Activated T-helper 1 cell treated with anti-CD3 and anti-CD28 coated beads, Interleukin-12 subunit alpha, Interleukin-12 subunit beta, Interleukin-2, Interleukin-4 antibody, amounts not matched to agents 30 ng/mL and 10 ng/mL and 1 ng/mL, durations not matched to agents 14 hours and 24 hours and 36 hours (primary cell): Measurements from ENCODE around the gene SPATA2. TPM values are rescaled to one million over a fixed set of nuclear protein-coding genes. Genes with fewer than 3 reads are reported as not detected.

Source experiments
- DNase-seq: peaks from one replicate; pipeline ENCODE4 v3.0.0; 2021; ENCODE audit warnings: low spot score
- H3K27ac Mint-ChIP-seq: one replicate; pipeline ENCODE4 v1.8.0; 2021; ENCODE audit warnings: mild to moderate bottlenecking, mixed read lengths
- H3K27me3 Mint-ChIP-seq: one replicate; pipeline ENCODE4 v1.8.0; 2022; ENCODE audit warnings: mild to moderate bottlenecking, moderate library complexity, mixed read lengths; ENCODE audit not compliant: insufficient read depth
- H3K36me3 Mint-ChIP-seq: one replicate; pipeline ENCODE4 v1.8.0; 2021; ENCODE audit warnings: low read depth, mixed read lengths
- H3K4me1 Mint-ChIP-seq: one replicate; pipeline ENCODE4 v1.8.0; 2021; ENCODE audit warnings: low read depth, mixed read lengths
- H3K4me3 Mint-ChIP-seq: one replicate; pipeline ENCODE4 v1.8.0; 2021; ENCODE audit warnings: mild to moderate bottlenecking, moderate library complexity, mixed read lengths
- H3K9me3 Mint-ChIP-seq: one replicate; pipeline ENCODE4 v1.8.0; 2021; ENCODE audit warnings: mixed read lengths
- intact Hi-C: fragments of 100-400 bp; cut with micrococcal nuclease; formaldehyde crosslinking; loops from one replicate; pipeline ENCODE4 v1.15.1; 2024
- total RNA-seq: library from RNA; stranded (reverse); gene quantifications from 2 replicates; pipeline ENCODE4 v1.2.3, GENCODE V29; 2022

SPATA2 gene
- total RNA-seq, 1 donor from 2014 or later: 9.7 TPM

- H3K4me1 Mint-ChIP-seq: peaks cover 14% of the 10 kb centered on the region
- H3K36me3 Mint-ChIP-seq: peaks cover 34% of the 10 kb centered on the region
- no peak for DNase-seq
- H3K27me3 Mint-ChIP-seq: no peaks in the 10 kb centered on the region
- H3K4me3 Mint-ChIP-seq: no peak overlapping the region
- H3K27ac Mint-ChIP-seq: no peak overlapping the region
- no peaks in the 10 kb centered on the region for H3K9me3 Mint-ChIP-seq
- intact Hi-C loops: no loop called here
Measured at GRCh38 chr20:49942942-49943341, 27.6 kb upstream of the SPATA2 start.

DNA sequence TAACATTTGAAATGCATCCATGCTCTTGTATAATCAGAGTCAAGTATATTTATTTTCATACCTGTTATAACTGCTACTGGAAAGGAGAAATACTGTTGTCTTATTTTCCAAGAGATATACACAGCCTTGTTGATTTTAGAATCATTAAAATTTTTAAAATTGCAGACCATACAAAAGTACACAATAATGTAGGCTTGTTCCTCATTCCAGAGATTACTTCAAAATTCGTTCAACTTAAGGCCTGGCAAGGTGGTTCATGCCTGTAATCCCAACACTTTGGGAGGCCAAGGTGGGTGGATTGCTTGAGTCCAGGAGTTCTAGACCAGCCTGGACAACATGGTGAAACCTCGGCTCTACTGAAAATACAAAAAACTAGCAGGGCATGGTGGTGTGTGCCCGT, 27.0 kb upstream of the SPATA2 start:
- H3K36me3 Mint-ChIP-seq: peaks cover 33% of the 10 kb centered on the region
- no peak for DNase-seq
- H3K9me3 Mint-ChIP-seq: no peaks in the 10 kb centered on the region
- H3K27me3 Mint-ChIP-seq: no peaks in the 10 kb centered on the region
- no peak overlapping the region for H3K4me3 Mint-ChIP-seq
- peaks cover 20% of the 10 kb centered on the region for H3K4me1 Mint-ChIP-seq
- no peak overlapping the region for H3K27ac Mint-ChIP-seq
- intact Hi-C loops: no loop called here

- Mint-ChIP-seq H3K9me3 (no peaks in the 10 kb centered on the region), H3K27me3 (no peaks in the 10 kb centered on the region), H3K4me1 (peaks cover 28% of the 10 kb centered on the region), H3K27ac (peak overlapping the region; percentile 22), H3K36me3 (peaks cover 31% of the 10 kb centered on the region), H3K4me3 (no peak overlapping the region)
- intact Hi-C loops: no loop called here
- DNase-seq: no peak
Measured at GRCh38 chr20:49941456-49941855, 26.1 kb upstream of the SPATA2 start.

- Mint-ChIP-seq H3K9me3 (no peaks in the 10 kb centered on the region), H3K27me3 (no peaks in the 10 kb centered on the region), H3K4me1 (peaks cover 34% of the 10 kb centered on the region), H3K4me3 (peak overlapping the region; percentile 94), H3K36me3 (peaks cover 16% of the 10 kb centered on the region), H3K27ac (peak overlapping the region; percentile 27)
- intact Hi-C loops: loop anchor here (5.0 kb wide), 1 partner anchor 214 kb away; the partner anchor contains the start of gene PEDS1
- no peak for DNase-seq
Measured at GRCh38 chr20:49938173-49939163, 23.1 kb upstream of the SPATA2 start.

- intact Hi-C loops: loop anchor here (2.0 to 5.0 kb wide), 4 partner anchors 124 to 890 kb away; partner anchors contain the start of genes CSE1L, PEDS1, SLC9A8 and ZNFX1
- Mint-ChIP-seq H3K36me3 (peaks cover 16% of the 10 kb centered on the region), H3K27ac (peak overlapping the region; percentile 93), H3K27me3 (no peaks in the 10 kb centered on the region), H3K4me1 (peaks cover 34% of the 10 kb centered on the region), H3K9me3 (no peaks in the 10 kb centered on the region), H3K4me3 (peak overlapping the region; percentile 94)
- no peak for DNase-seq
Measured at GRCh38 chr20:49937027-49937929, 21.9 kb upstream of the SPATA2 start.

DNA sequence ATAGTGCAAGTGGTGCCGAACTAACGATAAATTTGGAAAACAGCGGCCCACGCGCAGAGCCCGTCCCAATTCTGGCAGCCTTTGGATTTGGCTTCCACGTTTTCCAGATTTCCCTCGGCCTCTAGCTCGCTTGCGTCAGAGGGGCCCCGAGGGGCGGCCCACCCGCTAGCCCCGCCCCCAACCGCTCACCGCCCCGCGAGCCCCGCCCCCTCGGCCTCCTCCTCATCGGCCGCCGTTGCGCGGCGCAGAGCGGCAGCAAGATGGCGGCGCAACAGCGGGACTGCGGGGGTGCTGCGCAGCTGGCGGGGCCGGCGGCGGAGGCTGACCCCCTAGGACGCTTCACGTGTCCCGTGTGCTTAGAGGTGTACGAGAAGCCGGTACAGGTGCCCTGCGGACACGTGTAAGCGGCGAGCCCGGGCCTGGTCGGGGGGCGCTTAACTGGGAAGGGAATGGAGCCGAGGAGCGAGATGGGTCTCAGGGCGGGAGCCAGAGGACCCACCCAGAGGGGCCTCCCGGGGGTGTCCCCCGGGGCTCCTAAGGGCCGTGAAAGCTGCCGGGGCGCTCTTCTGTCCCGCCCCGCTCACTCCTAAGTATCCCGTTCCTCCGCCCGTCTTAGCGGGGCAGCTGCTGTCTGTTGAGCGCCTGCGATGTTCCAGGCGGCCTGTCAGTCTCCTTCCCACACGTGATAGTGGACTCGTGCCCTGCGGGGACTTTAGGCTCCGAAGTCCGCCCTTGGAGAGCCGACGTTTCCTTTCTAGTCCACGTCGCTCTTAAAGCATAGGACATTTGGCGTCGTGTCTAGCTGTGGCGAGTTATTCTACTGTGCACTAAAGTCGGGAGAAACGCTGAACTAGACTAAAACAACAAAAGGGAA, 21.1 kb upstream of the SPATA2 start, which contains the start of gene RNF114:
TSS of gene RNF114 (plus strand) at position 245 of the 874 bp plus-strand sequence. CDS start at position 261, 16 bp downstream.
- Mint-ChIP-seq H3K9me3 (no peaks in the 10 kb centered on the region), H3K36me3 (peaks cover 12% of the 10 kb centered on the region), H3K4me1 (peaks cover 34% of the 10 kb centered on the region), H3K4me3 (peak within 1 kb of the TSS; percentile 94), H3K27me3 (no peaks in the 10 kb centered on the region), H3K27ac (peak within 1 kb of the TSS; percentile 93)
- intact Hi-C loops: loop anchor here (1.0 to 5.0 kb wide), 8 partner anchors 8 to 890 kb away; partner anchors contain the start of genes CSE1L, PEDS1, SLC9A8 and SNAI1
- peak; percentile 82 for DNase-seq

- Mint-ChIP-seq H3K27ac (no peak overlapping the region), H3K4me3 (peak overlapping the region; percentile 19), H3K4me1 (peaks cover 34% of the 10 kb centered on the region), H3K36me3 (peaks cover 8% of the 10 kb centered on the region), H3K27me3 (no peaks in the 10 kb centered on the region), H3K9me3 (no peaks in the 10 kb centered on the region)
- no peak for DNase-seq
- intact Hi-C loops: loop anchor here (1.0 to 5.0 kb wide), 8 partner anchors 7 to 889 kb away; partner anchors contain the start of genes CSE1L, PEDS1, SLC9A8 and SNAI1
Measured at GRCh38 chr20:49935746-49936152, 20.4 kb upstream of the SPATA2 start.

- intact Hi-C loops: loop anchor here (5.0 kb wide), 1 partner anchor 387 kb away; no protein-coding TSS in a partner anchor
- Mint-ChIP-seq H3K27me3 (peaks cover 11% of the 10 kb centered on the region), H3K4me1 (peaks cover 11% of the 10 kb centered on the region), H3K4me3 (no peak overlapping the region), H3K27ac (no peak overlapping the region), H3K36me3 (no peaks in the 10 kb centered on the region), H3K9me3 (no peaks in the 10 kb centered on the region)
- no peak for DNase-seq
Measured at GRCh38 chr20:49929142-49929494, 13.8 kb upstream of the SPATA2 start.

- H3K27me3 Mint-ChIP-seq: peaks cover 11% of the 10 kb centered on the region
- peak overlapping the region; percentile 36 for H3K27ac Mint-ChIP-seq
- H3K4me3 Mint-ChIP-seq: no peak overlapping the region
- peaks cover 11% of the 10 kb centered on the region for H3K4me1 Mint-ChIP-seq
- intact Hi-C loops: loop anchor here (1.0 to 5.0 kb wide), 5 partner anchors 8 to 594 kb away; partner anchors contain the start of gene RNF114
- peak; percentile 69 for DNase-seq
- H3K9me3 Mint-ChIP-seq: no peaks in the 10 kb centered on the region
- H3K36me3 Mint-ChIP-seq: no peaks in the 10 kb centered on the region
Measured at GRCh38 chr20:49928411-49929141, 13.2 kb upstream of the SPATA2 start.

- DNase-seq: no peak
- Mint-ChIP-seq H3K4me1 (peaks cover 11% of the 10 kb centered on the region), H3K36me3 (no peaks in the 10 kb centered on the region), H3K4me3 (no peak overlapping the region), H3K27ac (no peak overlapping the region), H3K27me3 (peaks cover 13% of the 10 kb centered on the region), H3K9me3 (no peaks in the 10 kb centered on the region)
- intact Hi-C loops: loop anchor here (5.0 kb wide), 1 partner anchor 384 kb away; no protein-coding TSS in a partner anchor
Measured at GRCh38 chr20:49925901-49926454, 10.6 kb upstream of the SPATA2 start.

DNA sequence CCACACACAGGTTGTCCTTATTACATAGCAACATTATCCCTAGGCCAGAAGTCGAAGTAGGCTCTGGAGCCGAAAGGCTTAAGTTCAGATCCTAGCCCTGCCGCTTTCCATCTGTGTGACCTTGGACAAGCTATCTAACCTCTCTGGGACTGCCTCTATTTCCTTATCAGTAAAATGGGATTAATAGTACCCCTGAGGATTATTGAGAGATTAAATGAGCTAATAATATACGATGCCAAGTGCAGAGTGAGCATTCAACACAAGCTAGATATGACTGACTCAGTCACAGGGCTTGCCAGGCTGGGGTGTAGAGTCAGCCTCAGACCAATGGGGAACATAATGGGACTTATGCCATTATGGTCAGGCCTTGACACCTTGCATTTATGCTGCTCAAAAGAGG, 8.9 kb upstream of the SPATA2 start:
- Mint-ChIP-seq H3K9me3 (no peaks in the 10 kb centered on the region), H3K4me1 (peaks cover 11% of the 10 kb centered on the region), H3K27me3 (peaks cover 15% of the 10 kb centered on the region), H3K27ac (no peak overlapping the region), H3K36me3 (no peaks in the 10 kb centered on the region), H3K4me3 (no peak overlapping the region)
- DNase-seq: no peak
- intact Hi-C loops: no loop called here
